Measurements from ENCODE around the gene SEMA3B.
"Not testable (repeated sequence)": the region's sequence is repeated elsewhere in the genome, so short reads cannot be mapped to it uniquely, and the experiment has no call there.

Gene SEMA3B

GRCh38 chr3:50273689-50274065 is 4.7 kb downstream of the SEMA3B start:
- peaks cover 22% of the 10 kb centered on the region for H3K4me1 ChIP-seq (ENCODE audit: control insufficient read depth, insufficient read depth, low read length, unreplicated experiment)
- H3K27ac ChIP-seq (ENCODE audit: low read depth, low read length): no peak overlapping the region
- no peak overlapping the region for H3K4me3 ChIP-seq (ENCODE audit: low read depth, low read length)
- H2AFZ ChIP-seq (ENCODE audit: low read length, unreplicated experiment): no peak overlapping the region
- H3K27me3 ChIP-seq (ENCODE audit: insufficient read depth, low read length): peaks cover 18% of the 10 kb centered on the region
- no peaks in the 10 kb centered on the region for H3K79me2 ChIP-seq (ENCODE audit: control insufficient read depth, insufficient read depth, low read length, unreplicated experiment)
- no peaks in the 10 kb centered on the region for H3K36me3 ChIP-seq (ENCODE audit: insufficient read depth, low read length)

DNA sequence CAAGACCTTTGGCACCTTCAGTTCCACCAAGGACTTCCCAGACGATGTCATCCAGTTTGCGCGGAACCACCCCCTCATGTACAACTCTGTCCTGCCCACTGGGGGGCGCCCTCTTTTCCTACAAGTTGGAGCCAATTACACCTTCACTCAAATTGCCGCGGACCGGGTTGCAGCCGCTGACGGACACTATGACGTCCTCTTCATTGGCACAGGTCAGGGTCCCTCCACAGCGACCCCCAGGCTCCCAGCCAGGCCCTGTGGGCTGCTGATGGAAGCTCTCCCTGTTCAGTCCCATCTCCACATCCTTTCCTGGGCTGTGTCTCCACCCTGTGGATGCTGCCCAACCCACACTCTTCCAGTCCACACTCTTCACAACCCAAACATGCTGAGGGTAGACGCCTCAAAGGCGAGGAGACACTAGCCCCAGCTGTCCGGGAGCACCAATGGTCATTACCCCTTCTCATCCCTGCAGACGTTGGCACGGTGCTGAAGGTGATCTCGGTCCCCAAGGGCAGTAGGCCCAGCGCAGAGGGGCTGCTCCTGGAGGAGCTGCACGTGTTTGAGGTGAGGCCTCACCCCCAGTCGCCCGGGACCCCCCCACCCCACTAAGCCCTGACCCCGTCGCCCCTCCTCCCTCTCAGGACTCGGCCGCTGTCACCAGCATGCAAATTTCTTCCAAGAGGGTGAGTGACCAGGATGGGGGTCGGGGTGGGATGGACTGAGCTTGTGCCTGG is 5.6 kb downstream of the SEMA3B start:
- H3K4me3 ChIP-seq (ENCODE audit: low read depth, low read length): no peak overlapping the region
- H2AFZ ChIP-seq (ENCODE audit: low read length, unreplicated experiment): no peak overlapping the region
- H3K27ac ChIP-seq (ENCODE audit: low read depth, low read length): no peak overlapping the region
- H3K79me2 ChIP-seq (ENCODE audit: control insufficient read depth, insufficient read depth, low read length, unreplicated experiment): no peaks in the 10 kb centered on the region
- no peaks in the 10 kb centered on the region for H3K36me3 ChIP-seq (ENCODE audit: insufficient read depth, low read length)
- peaks cover 18% of the 10 kb centered on the region for H3K27me3 ChIP-seq (ENCODE audit: insufficient read depth, low read length)
- H3K4me1 ChIP-seq (ENCODE audit: control insufficient read depth, insufficient read depth, low read length, unreplicated experiment): peaks cover 13% of the 10 kb centered on the region

DNA sequence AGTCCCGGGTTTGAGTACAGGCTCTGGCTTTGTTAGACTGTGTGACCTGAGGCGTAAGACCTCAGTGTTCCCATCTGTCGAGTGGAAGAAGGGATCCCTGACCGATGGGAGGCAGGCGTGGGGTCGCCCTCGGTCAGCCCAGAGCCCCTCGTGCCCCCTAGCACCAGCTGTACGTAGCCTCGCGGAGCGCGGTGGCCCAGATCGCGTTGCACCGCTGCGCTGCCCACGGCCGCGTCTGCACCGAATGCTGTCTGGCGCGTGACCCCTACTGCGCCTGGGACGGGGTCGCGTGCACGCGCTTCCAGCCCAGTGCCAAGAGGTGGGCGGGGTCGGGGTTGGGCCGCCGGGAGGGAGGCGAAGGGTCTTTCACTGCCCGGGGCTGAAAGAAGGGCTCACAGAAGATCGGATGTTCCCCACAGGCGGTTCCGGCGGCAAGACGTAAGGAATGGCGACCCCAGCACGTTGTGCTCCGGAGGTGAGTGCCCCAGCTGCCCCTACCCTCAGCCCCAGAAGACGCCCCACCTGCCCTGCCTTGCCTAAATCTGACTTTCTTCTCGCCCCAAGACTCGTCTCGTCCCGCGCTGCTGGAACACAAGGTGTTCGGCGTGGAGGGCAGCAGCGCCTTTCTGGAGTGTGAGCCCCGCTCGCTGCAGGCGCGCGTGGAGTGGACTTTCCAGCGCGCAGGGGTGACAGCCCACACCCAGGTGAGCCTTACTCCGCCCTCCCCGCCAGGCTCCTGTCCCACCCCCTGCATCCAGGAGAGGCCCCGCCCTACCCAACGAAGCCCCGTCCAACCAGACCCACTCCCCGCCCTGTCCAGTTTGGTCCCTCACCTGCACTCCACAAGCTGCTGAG is 6.4 kb downstream of the SEMA3B start:
- Histone ChIP-seq H2AFZ (ENCODE audit: low read length, unreplicated experiment) (no peak overlapping the region), H3K36me3 (ENCODE audit: insufficient read depth, low read length) (no peaks in the 10 kb centered on the region), H3K79me2 (ENCODE audit: control insufficient read depth, insufficient read depth, low read length, unreplicated experiment) (no peaks in the 10 kb centered on the region), H3K4me1 (ENCODE audit: control insufficient read depth, insufficient read depth, low read length, unreplicated experiment) (peaks cover 5% of the 10 kb centered on the region), H3K27me3 (ENCODE audit: insufficient read depth, low read length) (peaks cover 18% of the 10 kb centered on the region), H3K4me3 (ENCODE audit: low read depth, low read length) (no peak overlapping the region), H3K27ac (ENCODE audit: low read depth, low read length) (no peak overlapping the region)

DNA sequence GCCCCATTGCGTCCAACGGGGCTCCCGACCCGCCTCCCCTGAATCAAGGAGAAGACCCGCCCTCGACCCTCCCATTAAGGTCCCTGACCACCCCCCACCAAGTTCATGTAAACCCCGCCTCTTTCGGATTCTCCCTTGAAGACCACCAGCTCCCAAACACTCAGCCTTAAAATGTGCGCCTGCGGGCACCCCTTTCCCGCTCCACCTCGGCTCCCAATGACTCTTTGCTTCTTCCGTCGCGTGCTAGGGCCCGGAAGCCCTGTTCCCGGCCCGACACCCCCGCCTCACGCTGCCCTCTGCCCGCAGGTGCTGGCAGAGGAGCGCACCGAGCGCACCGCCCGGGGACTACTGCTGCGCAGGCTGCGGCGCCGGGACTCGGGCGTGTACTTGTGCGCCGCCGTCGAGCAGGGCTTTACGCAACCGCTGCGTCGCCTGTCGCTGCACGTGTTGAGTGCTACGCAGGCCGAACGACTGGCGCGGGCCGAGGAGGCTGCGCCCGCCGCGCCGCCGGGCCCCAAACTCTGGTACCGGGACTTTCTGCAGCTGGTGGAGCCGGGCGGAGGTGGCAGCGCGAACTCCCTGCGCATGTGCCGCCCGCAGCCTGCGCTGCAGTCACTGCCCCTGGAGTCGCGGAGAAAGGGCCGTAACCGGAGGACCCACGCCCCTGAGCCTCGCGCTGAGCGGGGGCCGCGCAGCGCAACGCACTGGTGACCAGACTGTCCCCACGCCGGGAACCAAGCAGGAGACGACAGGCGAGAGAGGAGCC is 7.2 kb downstream of the SEMA3B start:
- Histone ChIP-seq H3K27ac (ENCODE audit: low read depth, low read length) (no peak overlapping the region), H2AFZ (ENCODE audit: low read length, unreplicated experiment) (no peak overlapping the region), H3K27me3 (ENCODE audit: insufficient read depth, low read length) (peaks cover 18% of the 10 kb centered on the region), H3K4me1 (ENCODE audit: control insufficient read depth, insufficient read depth, low read length, unreplicated experiment) (no peaks in the 10 kb centered on the region), H3K79me2 (ENCODE audit: control insufficient read depth, insufficient read depth, low read length, unreplicated experiment) (no peaks in the 10 kb centered on the region), H3K36me3 (ENCODE audit: insufficient read depth, low read length) (no peaks in the 10 kb centered on the region), H3K4me3 (ENCODE audit: low read depth, low read length) (no peak overlapping the region)

DNA sequence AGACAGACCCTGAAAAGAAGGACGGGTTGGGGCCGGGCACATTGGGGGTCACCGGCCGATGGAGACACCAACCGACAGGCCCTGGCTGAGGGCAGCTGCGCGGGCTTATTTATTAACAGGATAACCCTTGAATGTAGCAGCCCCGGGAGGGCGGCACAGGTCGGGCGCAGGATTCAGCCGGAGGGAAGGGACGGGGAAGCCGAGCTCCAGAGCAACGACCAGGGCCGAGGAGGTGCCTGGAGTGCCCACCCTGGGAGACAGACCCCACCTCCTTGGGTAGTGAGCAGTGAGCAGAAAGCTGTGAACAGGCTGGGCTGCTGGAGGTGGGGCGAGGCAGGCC is 7.8 kb downstream of the SEMA3B start:
- Histone ChIP-seq H2AFZ (ENCODE audit: low read length, unreplicated experiment) (no peak overlapping the region), H3K4me3 (ENCODE audit: low read depth, low read length) (no peak overlapping the region), H3K36me3 (ENCODE audit: insufficient read depth, low read length) (no peaks in the 10 kb centered on the region), H3K27ac (ENCODE audit: low read depth, low read length) (no peak overlapping the region), H3K79me2 (ENCODE audit: control insufficient read depth, insufficient read depth, low read length, unreplicated experiment) (no peaks in the 10 kb centered on the region), H3K27me3 (ENCODE audit: insufficient read depth, low read length) (peaks cover 18% of the 10 kb centered on the region), H3K4me1 (ENCODE audit: control insufficient read depth, insufficient read depth, low read length, unreplicated experiment) (no peaks in the 10 kb centered on the region)

DNA sequence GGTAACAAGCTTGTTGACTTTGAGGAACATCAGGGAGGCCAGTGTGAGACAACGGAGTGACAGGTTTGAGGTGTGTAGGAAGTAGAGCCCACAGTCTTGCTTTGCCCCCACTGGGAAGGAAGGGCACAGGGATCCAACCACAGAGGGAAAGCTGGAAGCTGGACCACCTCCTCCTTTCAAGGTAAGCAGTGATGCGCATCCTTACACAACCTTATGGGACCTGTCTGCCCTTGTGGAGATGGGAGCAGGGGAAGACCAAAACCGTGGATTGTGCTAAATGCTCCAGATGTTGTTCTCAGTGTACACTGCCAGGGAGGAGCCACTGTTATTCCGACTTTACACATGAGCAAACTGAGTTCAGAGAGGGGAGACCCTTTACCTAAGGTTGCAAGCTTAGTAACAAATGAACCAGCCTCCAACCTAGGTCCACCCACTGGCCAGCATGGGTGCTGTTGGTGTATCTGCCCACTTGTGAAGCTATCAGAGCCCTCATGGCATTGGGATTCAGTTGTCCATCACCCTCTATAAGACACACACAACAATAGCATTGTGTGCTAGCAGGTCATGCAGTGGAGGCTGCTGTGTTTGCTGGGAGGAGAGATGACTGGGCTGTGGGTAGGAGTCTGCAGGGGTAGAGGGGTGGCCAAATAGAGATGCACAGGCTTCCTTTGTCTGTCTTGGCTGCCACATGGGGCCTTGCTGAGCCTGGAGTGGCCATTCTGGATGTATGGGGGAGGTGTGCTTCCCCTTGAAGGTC is 9.4 kb downstream of the SEMA3B start:
- H3K36me3 ChIP-seq (ENCODE audit: insufficient read depth, low read length): no peaks in the 10 kb centered on the region
- no peaks in the 10 kb centered on the region for H3K79me2 ChIP-seq (ENCODE audit: control insufficient read depth, insufficient read depth, low read length, unreplicated experiment)
- H2AFZ ChIP-seq (ENCODE audit: low read length, unreplicated experiment): no peak overlapping the region
- peaks cover 17% of the 10 kb centered on the region for H3K27me3 ChIP-seq (ENCODE audit: insufficient read depth, low read length)
- H3K4me1 ChIP-seq (ENCODE audit: control insufficient read depth, insufficient read depth, low read length, unreplicated experiment): no peaks in the 10 kb centered on the region
- H3K4me3 ChIP-seq (ENCODE audit: low read depth, low read length): no peak overlapping the region
- no peak overlapping the region for H3K27ac ChIP-seq (ENCODE audit: low read depth, low read length)

- Histone ChIP-seq H3K79me2 (ENCODE audit: control insufficient read depth, insufficient read depth, low read length, unreplicated experiment) (no peaks in the 10 kb centered on the region), H3K27ac (ENCODE audit: low read depth, low read length) (no peak within 1 kb of the TSS), H3K27me3 (ENCODE audit: insufficient read depth, low read length) (peaks cover 12% of the 10 kb centered on the region), H3K36me3 (ENCODE audit: insufficient read depth, low read length) (no peaks in the 10 kb centered on the region), H2AFZ (ENCODE audit: low read length, unreplicated experiment) (no peak within 1 kb of the TSS), H3K4me1 (ENCODE audit: control insufficient read depth, insufficient read depth, low read length, unreplicated experiment) (no peaks in the 10 kb centered on the region), H3K4me3 (ENCODE audit: low read depth, low read length) (no peak within 1 kb of the TSS)
Observed at GRCh38 chr3:50278880-50279224, 9.9 kb downstream of the SEMA3B start, which contains the start of gene LSMEM2. LSMEM2 (plus strand) TSS chr3:50279087; CDS start chr3:50279114, 27 bp downstream.

DNA sequence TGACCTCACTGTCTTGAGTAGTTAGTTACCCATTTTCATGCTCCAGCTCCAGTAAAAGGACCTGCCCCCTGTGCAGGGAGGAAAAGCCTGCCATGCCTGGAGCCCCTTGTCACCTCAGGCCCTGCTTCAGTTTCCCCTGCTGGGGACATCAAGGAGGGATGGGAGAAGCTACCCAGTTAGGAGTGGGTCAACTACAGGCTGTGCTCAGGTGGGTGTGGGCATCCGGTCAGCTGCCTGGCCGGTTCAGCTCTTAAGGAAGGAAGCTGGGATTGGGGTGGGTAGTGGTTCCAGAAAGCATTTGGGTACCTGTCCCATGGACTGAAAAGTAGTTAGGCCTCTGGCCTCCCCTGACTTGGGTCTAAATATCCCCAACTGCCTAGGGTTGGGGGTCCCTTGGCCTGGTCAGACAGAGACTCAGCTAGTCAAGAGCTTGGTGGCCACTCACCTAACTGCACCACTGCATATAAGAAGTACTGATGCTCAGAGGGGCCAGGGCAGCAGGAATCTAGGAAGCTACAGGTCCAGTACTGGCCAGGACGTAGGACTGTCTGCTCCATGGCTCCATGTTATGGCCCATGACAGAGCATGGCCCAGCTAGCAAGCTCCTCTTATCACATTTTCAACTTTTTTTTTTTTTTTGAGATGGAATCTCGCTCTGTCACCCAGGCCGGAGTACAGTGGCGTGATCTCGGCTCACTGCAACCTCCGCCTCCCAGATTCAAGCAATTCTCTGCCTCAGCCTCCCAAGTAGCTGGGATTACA is 10.5 kb downstream of the SEMA3B start:
- Histone ChIP-seq H3K27ac (ENCODE audit: low read depth, low read length) (no peak overlapping the region), H3K27me3 (ENCODE audit: insufficient read depth, low read length) (peaks cover 8% of the 10 kb centered on the region; the same call in 1 of the 2 replicates), H3K4me3 (ENCODE audit: low read depth, low read length) (no peak overlapping the region), H3K36me3 (ENCODE audit: insufficient read depth, low read length) (no peaks in the 10 kb centered on the region), H2AFZ (ENCODE audit: low read length, unreplicated experiment) (no peak overlapping the region), H3K4me1 (ENCODE audit: control insufficient read depth, insufficient read depth, low read length, unreplicated experiment) (no peaks in the 10 kb centered on the region), H3K79me2 (ENCODE audit: control insufficient read depth, insufficient read depth, low read length, unreplicated experiment) (no peaks in the 10 kb centered on the region)

DNA sequence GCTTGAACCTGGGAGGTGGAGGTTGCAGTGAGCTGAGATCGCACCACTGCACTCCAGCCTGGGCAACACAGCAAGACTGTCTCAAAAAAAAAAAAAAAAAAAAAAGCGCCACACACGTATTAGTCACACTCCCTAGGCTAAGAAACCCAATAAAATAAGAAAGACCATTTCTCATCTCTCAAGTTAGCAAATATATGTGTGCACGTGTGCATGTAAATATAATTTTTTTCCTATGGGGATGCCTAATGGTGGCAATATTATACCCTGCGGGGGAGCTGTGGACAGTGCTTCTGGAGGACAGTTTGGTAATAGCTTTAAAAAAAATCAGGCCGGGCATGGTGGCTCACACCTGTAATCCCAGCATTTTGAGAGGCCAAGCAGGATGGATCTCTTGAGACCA is 15.2 kb downstream of the SEMA3B start:
- not testable (repeated sequence) for H3K36me3 ChIP-seq (ENCODE audit: insufficient read depth, low read length); H2AFZ ChIP-seq (ENCODE audit: low read length, unreplicated experiment); H3K79me2 ChIP-seq (ENCODE audit: control insufficient read depth, insufficient read depth, low read length, unreplicated experiment); H3K4me3 ChIP-seq (ENCODE audit: low read depth, low read length); H3K4me1 ChIP-seq (ENCODE audit: control insufficient read depth, insufficient read depth, low read length, unreplicated experiment); H3K27me3 ChIP-seq (ENCODE audit: insufficient read depth, low read length); H3K27ac ChIP-seq (ENCODE audit: low read depth, low read length)
